Left lobe of liver (tissue), 2 donors: ENCODE results near the gene TCF21. TPM values are rescaled to one million over a fixed set of nuclear protein-coding genes. Genes with fewer than 3 reads are reported as not detected.

ENCODE experiments used
- ATAC-seq: fragments of 200-7000 bp; cut with Tn5 transposase; one replicate; pipeline ENCODE4 v1.9.1; 2020; ENCODE audit warnings: mild to moderate bottlenecking, moderate library complexity
- DNase-seq: peaks from one replicate; pipeline ENCODE4 v3.0.0-alpha.2; 2020; ENCODE audit warnings: low spot score
- total RNA-seq: library from RNA; stranded (reverse); gene quantifications from one replicate; pipeline ENCODE4 v1.2.1, GENCODE V29; 2021
- donor health status: DM: no; HTN: no; CAD: no; lungs with moderate emphysema.
- donor health status: DM: no; HTN: yes; CAD: no.

TCF21 gene
- total RNA-seq, 1 donor from 2014 or later: 0.78 TPM

DNA sequence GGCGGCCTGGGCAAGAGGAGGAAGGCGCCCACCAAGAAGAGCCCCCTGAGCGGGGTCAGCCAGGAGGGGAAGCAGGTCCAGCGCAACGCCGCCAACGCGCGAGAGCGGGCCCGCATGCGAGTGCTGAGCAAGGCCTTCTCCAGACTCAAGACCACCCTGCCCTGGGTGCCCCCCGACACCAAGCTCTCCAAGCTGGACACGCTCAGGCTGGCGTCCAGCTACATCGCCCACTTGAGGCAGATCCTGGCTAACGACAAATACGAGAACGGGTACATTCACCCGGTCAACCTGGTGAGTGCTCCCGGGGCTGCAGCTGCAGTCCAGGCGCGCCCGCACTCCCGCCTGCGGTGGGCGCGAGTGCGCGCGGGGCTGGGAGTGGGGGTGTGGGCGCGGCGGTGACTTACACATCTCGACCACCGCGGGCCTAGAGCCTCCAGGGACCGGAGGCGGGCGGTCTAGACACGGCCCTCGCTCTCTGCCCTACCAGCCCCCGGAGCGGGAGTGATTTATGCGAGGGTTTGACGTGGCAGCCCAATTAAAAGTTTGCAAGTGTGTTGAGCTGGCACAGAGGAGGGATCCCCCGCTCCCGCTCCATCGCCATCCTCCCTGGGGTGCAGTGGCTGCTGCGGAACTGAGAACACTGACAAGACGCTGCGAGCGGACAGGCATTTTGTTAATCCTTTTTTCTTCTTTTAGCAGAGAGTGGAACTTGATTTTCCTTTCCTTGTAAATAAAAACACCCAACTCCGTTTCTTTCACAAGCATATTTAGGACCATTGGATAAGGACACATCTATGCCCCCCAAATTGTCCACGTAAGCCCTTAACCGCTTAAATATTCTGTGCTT lies 867 bp downstream of the TCF21 start:
- DNase-seq: no peak
- ATAC-seq: no peak

DNA sequence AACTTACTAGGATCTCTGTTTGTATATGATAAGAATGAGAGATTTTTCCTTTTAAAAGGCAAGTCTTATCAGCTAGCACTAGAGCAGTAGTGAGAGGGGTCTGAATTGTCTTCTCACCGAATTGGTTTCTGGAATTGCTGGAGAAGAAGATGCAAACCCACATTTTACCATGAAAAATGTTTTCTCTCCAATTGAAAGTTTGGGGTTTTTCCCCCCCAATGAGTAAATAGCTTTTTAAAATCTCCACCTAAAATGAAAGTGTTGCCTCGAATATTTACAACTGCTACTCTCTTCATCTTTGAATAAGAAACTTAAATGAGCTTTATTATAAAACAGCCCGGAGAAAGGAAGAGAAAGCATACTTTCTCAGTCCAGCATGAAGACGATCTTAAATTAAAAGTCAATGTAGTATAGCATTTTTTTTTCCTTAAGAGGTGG lies 1.8 kb downstream of the TCF21 start:
- DNase-seq: no peak
- ATAC-seq: no peak

DNA sequence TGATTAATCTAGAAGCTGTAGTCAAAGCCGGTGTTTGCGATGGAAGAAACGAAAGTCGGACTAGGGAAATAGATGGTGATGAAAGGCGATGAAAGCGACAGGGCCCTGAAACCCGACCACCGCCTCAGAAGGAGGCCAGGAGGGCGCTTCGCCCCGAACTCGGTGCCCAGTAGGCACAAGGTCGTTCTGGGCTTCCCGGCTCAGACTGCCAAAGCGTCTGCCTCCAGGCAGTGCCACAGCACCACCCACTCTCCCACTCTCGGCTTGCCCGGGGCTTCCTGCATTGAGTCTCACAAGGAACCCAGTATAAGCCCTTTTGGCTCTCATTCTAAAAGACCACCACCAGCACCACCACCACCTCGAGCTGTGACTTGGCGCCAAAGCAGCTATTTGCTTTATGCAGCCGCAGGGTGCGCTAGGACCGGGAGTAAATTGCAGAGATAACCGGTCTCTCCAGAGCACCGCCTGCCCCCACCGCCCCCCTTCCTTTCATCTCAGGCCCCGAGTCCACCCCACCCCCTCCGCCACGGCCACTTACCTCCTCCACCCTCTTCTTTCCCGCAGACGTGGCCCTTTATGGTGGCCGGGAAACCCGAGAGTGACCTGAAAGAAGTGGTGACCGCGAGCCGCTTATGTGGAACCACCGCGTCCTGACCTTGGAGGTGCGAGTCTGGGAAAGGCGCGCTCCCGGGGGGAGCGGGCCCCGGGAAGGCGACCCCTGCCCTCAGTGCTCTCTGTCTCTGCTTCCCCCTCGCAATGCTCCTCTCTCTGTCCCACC lies 2.4 kb downstream of the TCF21 start:
- ATAC-seq (peak; percentile 62), DNase-seq (no peak)

DNA sequence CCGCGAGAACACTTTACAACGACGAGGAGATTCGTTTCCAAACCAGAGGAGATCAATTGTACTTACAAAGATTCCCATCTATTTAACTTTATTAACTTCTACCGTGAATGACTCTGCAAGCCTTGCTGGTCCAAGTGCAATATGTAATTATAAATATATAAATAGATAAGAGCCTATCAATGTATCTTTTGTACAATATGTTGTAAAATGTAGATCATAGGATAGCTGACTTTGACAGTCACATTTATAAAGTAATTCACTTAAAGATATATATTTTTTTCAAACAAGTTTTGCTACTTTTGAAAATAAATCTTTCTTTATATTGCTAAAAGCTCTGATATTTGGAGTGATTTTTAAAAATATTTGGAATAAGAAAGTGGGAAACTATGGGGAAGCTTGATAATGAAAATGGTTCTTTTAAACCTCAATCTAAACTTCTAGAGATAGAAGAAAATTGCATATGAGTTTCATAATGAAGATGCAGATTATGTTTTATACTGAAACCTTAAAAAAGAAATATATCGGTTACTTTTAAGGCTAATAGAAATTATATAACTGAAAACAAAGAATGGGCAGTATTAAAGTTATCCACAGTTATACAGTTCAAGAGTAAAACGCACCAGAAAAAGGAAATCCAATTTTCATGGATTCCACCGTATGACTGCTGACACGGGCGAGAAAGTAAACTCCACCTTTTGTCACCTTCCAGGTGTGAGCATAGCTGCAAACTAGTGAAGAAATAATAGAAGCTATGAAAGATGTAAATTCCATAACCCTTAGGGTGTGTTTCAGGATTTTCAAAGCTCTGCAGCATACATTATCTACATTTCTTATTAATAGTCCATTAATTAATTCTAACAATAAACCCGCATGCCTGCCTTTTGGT lies 3.3 kb downstream of the TCF21 start:
- DNase-seq (no peak), ATAC-seq (no peak)

DNA sequence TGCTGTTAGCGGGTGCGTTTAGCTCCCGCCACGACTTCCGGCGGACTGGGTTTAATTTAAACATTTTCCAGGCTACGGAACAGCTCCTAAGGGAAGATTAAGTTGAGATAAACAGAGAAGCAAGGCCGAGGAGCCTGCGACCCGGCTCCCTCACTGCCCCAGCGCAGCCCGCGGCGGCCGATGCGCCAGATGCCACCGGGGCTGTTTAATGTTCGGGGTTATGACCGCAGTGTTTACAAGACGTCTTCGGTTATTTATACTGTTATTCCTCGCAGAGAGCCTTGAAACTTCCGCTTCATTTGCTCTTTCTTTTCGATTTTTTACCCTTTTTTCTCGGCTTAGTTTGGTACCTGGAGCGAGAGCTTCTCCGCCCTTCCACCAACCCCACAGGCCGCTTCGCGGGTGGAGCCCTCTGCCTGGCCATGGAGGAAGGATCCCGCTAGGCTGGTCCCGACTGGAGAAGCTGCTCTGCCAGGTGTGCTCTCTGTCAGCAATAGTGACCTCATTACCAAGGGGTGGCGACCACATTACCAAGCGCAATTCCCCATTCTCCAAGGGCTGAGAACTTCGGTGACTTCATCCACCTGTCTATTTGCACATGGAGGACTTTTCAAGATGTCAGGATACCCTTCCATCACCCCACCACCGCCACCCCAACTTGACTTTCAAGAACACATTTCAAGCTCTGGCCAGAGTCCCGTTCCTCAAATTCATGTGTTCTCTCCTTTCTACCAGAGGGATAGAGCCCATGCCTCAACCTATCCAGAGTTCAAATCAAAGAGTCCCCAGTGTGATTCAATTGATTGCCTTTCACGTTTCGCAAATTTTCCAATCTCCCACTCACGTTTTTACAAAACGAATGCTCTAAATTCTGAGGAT lies 4.1 kb downstream of the TCF21 start:
- ATAC-seq (no peak), DNase-seq (no peak)

DNA sequence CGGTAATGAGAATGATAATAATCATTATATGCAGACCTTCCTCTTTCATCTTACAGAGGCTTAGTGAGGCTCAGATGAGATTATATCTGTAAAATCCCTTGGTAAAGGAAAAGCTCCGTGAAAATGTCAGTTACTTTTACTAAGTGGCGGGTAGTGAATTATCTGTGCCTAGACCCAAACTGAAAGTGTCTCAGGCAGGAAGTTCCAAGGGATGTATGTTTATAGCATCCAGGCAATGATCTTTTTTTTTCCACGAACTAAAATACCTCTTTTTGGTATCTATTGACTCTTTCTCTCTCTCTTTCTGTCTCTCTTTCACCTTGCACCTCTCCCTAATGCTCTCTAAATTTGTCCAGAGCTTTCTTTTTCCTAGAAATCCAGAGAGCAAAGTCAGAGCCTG lies 5.0 kb downstream of the TCF21 start:
- DNase-seq (no peak), ATAC-seq (no peak)

DNA sequence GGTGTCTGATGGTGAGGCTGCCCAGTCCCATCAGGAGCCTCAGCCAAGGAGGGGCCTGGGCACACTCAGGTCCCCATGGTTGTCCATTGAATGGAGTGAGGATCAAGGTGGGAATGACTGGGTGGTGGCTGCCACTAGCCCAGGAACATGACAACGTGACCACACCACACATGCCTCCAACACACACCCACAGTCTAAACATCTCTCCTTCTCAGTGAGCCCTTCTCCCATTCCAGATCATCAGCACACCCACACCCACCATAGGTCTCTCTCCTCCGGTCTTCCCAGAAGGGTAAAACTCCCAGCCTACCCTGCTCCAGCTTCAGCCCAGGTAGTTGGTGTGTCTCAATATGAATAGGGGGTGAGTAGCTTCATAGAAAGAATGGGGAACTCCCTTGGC lies 5.5 kb downstream of the TCF21 start:
- no peak for DNase-seq
- ATAC-seq: no peak

DNA sequence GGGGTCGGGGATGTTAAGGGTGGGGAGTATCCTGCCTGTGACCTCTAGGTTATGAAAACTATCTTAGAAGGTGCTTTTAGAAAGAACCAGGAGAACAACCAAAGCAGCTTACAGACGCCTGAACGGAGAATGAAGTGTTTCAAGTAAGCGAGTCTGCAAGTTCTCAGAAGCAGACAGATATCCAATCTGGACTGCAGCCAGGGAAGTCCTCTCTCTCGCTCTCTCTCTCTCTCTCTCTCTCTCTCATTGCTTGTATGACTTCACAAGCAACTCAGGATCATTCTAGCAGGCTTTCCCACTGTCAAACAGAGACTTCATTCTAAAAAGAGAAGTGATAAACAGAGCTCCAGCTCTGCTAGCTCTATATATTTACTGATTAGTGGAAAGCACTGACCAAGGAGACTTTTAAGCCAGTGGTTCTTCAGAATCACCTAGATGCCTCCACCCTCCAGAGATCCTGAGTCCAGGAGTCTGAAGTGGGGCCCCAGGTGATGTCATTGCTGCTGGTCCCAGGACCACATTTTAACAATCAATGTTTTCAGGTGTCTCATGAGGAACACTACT lies 6.0 kb downstream of the TCF21 start:
- no peak for DNase-seq
- ATAC-seq: no peak

DNA sequence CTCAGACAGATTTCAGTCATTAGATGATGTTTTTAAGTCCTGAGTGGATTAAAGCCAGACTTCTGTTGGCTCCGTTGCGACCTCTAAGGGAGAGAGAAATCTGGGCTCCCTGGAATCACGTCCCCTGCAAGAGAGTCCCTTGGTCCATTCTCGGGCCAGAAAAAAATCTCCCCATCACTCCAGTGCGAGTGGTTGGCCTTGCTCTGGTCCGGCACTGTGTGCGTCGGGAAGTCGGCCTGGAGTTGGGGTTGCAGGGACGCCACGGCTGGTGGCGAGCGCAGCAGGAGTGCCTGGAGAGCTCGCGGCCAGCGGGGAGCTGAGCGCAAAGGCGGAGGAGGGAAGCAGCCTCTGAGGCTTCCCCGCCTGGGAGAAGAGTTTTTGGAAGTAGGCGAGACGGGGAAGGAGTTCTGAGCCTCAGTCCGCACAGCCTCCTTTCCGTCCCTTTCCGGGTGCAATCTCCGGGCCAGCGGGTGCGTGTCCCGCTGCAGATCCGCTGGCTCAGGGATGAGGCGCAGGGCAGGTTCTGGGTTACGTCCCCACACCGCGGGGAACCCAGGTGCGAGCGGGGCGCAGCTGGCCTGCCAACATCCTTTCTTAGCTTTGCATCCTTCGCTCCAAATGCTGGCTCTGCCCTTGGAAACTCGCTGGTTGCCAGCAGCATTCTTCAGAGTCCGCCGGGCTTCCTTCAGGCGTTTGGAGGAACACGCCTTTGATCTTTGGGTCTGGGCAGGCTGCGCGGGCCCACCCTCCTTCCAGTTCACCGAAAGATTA lies 6.8 kb downstream of the TCF21 start:
- ATAC-seq (peak; percentile 39), DNase-seq (no peak)

DNA sequence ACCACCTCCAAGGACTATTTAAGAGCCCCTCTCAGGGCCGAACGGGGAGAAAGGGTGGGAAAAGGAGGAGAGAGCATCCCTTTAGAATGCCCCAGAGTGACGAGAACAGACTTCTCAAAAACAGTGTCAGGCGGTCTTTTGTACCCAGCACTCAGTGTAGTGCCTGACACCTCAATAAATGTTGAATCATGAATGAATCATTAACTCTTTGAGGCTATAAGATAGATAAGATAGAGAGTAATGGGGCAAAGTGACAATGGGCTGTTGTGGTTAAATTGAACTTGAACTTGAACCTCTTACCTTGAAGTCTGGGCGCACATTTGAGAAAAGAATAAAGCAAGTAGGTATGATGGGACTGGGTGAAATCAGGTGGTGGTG lies 7.4 kb downstream of the TCF21 start:
- no peak for DNase-seq
- no peak for ATAC-seq

DNA sequence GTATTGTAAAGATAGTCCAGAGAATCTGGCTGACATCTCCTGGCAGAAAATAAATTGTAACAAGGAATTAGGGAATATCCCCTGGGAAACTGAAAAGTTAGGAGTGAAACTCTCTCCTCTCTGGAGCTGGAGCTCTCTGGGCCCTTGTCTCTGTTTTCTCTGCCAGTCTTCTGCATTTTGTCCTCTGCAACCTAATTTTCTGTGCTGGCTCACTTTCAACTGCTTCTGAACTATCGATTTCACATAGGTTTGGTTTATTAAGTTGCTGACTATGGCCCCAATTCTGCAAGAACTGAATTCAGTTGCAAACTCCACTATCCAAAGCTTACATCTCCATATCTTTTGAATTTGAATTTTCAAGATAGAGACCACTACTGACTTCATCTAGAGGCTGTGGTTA lies 9.3 kb downstream of the TCF21 start:
- ATAC-seq: no peak
- no peak for DNase-seq

DNA sequence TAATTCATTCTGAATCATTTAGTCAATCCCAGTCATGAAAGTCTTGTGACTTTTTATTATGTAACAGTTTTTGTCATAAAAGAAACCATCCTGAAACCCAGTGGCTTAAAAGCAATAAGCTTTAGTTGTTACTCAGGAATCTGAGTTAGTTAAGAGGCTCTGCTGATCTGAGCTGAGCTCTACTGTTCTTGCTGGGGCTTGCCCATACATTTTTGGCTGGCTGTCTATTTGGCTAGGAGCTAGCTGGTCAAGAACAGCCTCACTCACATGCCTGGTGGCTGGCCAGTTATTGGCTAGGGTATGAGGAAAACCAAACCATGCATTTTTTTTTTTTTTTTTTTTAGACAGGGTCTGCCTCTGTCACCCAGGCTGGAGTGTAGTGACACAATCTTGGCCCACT lies 10.6 kb downstream of the TCF21 start:
- no peak for DNase-seq
- ATAC-seq: no peak

DNA sequence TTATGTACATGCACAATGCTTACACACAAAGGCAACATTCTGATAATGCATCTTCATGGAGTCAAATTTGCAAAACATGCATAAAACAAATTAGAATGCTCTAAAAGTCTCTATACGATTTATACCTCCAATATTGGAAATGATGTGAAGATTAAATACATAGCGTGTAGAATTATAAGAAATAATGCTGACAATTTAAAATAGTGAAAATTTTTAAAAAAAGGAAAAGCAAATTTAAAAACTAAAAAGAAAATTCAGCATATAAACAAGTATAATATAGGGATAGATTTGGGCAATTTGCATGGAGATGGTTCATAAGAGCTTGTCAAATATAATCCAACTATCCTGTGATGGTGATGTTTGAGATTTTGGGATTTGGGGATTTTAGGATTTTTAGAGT lies 14.9 kb downstream of the TCF21 start:
- DNase-seq (no peak), ATAC-seq (no peak)

DNA sequence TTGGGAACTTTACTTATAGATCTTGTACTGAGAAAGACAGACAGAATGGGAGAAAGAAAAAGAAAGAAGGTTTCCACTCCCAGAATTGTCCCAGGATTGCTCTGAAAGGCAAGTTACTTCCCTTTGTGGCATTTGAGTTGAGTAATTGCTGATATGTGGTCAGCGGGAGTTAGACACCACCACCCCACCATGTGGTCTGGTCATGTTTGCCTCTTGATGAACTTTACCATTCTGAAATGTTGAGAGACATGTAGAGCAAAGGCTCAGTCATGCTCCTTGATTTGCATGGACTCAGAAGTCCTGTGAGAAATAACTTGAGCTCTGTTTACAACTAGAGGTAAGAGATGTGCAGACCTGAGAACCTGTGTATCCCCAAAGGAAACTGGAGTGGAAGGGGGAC lies 17.1 kb downstream of the TCF21 start:
- DNase-seq (no peak), ATAC-seq (no peak)

DNA sequence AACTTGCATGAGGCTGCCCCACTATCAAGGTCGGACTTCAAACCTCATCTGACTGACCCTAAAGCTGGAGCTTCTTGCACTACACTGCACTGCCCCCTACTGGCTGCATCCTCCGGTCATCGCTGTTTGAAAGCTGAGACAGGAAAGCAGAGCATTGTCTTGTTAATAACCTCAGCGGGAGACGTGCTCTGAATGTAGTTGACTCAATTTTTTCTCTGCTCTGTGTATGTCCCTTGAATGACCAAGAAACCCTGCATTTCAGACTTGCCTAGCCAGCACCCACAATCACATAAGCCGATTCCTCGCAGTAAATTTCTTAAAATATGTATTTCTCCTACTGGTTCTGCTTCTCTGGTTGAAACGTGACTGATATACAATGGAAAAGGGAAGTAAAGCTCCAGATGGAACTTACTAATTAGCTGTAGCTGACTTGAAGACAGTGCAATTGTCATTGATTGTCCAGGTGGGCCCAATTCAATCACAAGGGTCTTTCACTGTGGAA lies 27.8 kb downstream of the TCF21 start:
- DNase-seq: peak; percentile 83
- ATAC-seq: peak; percentile 98

DNA sequence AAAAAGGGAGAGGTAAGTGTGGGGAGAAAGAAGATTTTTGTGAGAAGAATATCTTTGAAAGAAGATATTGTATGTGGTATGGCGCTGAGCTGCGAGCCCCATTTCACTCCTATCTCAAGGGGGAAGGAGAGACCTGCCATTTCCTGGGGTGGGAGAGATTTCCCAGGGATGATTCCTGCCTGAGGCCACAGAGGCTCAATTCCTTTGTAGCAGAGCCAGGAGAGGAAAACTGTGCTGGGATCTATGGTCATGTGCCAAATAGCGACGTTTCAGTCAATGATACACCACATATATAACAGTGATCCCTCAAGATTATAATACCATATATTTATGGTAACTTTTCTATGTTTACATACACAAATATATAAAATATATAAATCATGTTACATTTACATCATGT lies 28.9 kb downstream of the TCF21 start:
- ATAC-seq (no peak), DNase-seq (no peak)

DNA sequence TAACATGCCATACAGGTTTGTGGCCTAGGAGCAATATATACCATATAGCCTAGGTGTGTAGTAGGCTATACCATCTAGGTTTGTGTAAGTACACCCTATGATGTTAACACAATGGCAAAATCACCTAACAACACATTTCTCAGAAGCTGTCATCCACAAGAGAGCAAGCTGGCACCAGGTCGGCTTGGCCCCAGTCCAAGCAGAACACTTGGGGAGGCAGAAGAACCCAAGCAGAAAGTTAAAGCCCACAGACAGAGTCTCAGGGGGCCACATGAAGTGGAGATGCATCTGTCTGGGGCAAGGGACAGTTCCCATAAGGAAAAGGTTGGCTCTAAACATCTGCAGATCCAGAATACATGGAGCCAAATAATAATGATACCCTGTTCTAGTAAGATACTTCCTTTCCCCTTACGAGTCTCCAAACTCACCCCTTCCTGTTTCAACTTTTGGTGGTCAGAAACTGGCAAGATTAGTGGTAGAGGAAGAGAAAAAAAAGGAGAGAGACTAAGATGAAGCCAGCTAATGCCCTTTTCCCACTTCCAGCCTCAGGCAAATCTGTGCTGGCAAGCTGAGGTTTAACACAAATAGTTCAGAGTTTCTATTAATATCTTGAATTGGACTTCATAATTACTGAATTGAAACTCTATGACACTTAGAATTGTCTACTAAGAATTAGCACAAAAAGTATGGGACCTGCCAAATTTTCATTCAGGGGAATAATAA lies 29.5 kb downstream of the TCF21 start:
- DNase-seq (no peak), ATAC-seq (no peak)

DNA sequence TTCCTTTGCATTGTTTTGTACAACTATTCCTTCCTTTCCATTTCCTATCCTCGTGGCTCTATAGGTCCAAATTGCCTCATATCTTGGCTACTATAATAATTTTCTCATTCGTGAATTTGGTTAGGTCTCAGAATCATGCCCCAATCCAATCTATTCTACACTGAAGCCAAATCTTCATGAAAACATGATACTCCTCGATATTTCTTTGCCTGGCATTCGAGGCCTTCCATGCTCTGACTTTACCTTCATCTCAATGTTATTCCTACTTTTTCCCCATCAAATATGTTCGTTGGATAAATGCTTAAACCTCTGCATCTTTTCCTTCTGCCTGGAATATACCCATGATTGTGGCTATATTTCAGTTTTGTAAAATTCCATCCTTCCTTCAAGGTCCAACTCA lies 30.4 kb downstream of the TCF21 start:
- ATAC-seq (no peak), DNase-seq (no peak)
